Mesodermal cell (in vitro differentiated cells): ENCODE measurements around the gene GSC2.

Experiments used
- H3K27ac ChIP-seq: 2 replicates; pipeline ENCODE4 v1.7.0; 2013; ENCODE audit warnings: mild to moderate bottlenecking, low read depth, low read length, moderate library complexity; ENCODE audit not compliant: severe bottlenecking
- H3K36me3 ChIP-seq: 2 replicates; pipeline ENCODE4 v1.7.1; 2013; ENCODE audit warnings: mild to moderate bottlenecking, low read length, moderate library complexity; ENCODE audit not compliant: control insufficient read depth, insufficient read depth
- H3K4me1 ChIP-seq: one replicate; pipeline ENCODE4 v1.7.1; 2013; ENCODE audit warnings: mild to moderate bottlenecking, low read length; ENCODE audit not compliant: insufficient read depth, control insufficient read depth, poor library complexity, severe bottlenecking
- H3K4me3 ChIP-seq: 2 replicates; pipeline ENCODE4 v1.7.0; 2013; ENCODE audit warnings: low read length, control low read depth, mild to moderate bottlenecking; ENCODE audit not compliant: insufficient read depth, poor library complexity, severe bottlenecking; ENCODE audit errors: extremely low read depth
- H3K9me3 ChIP-seq: 2 replicates; pipeline ENCODE4 v1.7.1; 2013; ENCODE audit warnings: mild to moderate bottlenecking, low read length, moderate library complexity; ENCODE audit not compliant: control insufficient read depth
- WGBS, 2 experiments: methylation state at CpG; one replicate each; pipeline ENCODE4 v1.1.5; 2013; ENCODE audit warnings: missing lambda C conversion rate in 2 of 2; ENCODE audit not compliant: insufficient coverage in 2 of 2; 5-methylcytosine and 5-hydroxymethylcytosine counted together

GSC2 gene

GRCh38 chr22:19103880-19104821, 45.9 kb downstream of the GSC2 start:
- no peaks in the 10 kb centered on the region for H3K4me1 ChIP-seq
- no peak overlapping the region for H3K4me3 ChIP-seq
- H3K36me3 ChIP-seq, result peaks cover 3% of the 10 kb centered on the region
- H3K9me3 ChIP-seq, result no peaks in the 10 kb centered on the region
- WGBS, 2 experiments, result 79 to 91% methylated on average over 3 to 4 of the region's 5 CpGs
- H3K27ac ChIP-seq, result no peak overlapping the region

- H3K9me3 ChIP-seq, result no peaks in the 10 kb centered on the region
- no peak overlapping the region for H3K4me3 ChIP-seq
- H3K27ac ChIP-seq, result no peak overlapping the region
- WGBS, 2 experiments, result 94 to 95% methylated on average over 3 to 4 of the region's 4 CpGs
- H3K4me1 ChIP-seq, result no peaks in the 10 kb centered on the region
- H3K36me3 ChIP-seq, result peaks cover 18% of the 10 kb centered on the region
These were observed 51.9 kb downstream of the GSC2 start for GRCh38 chr22:19098157-19098556.

GRCh38 chr22:19097518-19097917, 52.6 kb downstream of the GSC2 start:
- Histone ChIP-seq H3K4me3 (no peak overlapping the region), H3K9me3 (no peaks in the 10 kb centered on the region), H3K36me3 (peaks cover 18% of the 10 kb centered on the region), H3K4me1 (no peaks in the 10 kb centered on the region), H3K27ac (no peak overlapping the region)
- 83 to 89% methylated on average over 3 of the region's 3 CpGs for WGBS, 2 experiments
